A549 (cell line): Measurements from ENCODE around the gene ABCB6. TPM values are rescaled to one million over a fixed set of nuclear protein-coding genes. Genes with fewer than 3 reads are reported as not detected.

Experiments used
- ATAC-seq, 2 experiments: fragments of 200-7000 bp in 1 of 2; fragments of >200 bp in 1 of 2; cut with Nextera tagmentation in 1 of 2; cut with Tn5 transposase in 1 of 2; 3 replicates each; pipeline versions ENCODE4 v1.8.0 to v1.9.1; 2018 to 2020; ENCODE audit warnings: mild to moderate bottlenecking in 1 of 2, moderate library complexity in 1 of 2
- CTCF ChIA-PET: fragments of 300-600 bp; sonication (Branson Sonifier 250); formaldehyde crosslinking; extraction: SDS; loops from one replicate; lab custom pipeline; 2021; ENCODE audit warnings: antibody characterized with exemption, inconsistent platforms; lab: Yijun Ruan, JAX
- POLR2A ChIA-PET: fragments of 350-600 bp; formaldehyde crosslinking; extraction: SDS; loops from one replicate; lab custom pipeline; 2021; ENCODE audit warnings: antibody characterized with exemption, inconsistent platforms; lab: Yijun Ruan, JAX
- DNase-seq, 2 experiments: peaks; one replicate each; pipeline versions ENCODE4 v3.0.0 to v3.0.0-alpha.2; 2011 to 2016; ENCODE audit warnings: low read depth in 1 of 2, low spot score in 1 of 2
- FAIRE-seq: peaks from 2 replicates; lab custom pipeline; 2011; peaks lifted over from hg19 to GRCh38; lab: Jason Lieb, UNC
- H3K27ac ChIP-seq, 2 experiments: fragments of >200 bp; sonication (Bioruptor Twin); formaldehyde crosslinking; 3 replicates each; pipeline ENCODE4 v1.5.1; 2016 to 2017
- H3K4me1 ChIP-seq: fragments of >200 bp; sonication (Bioruptor Twin); formaldehyde crosslinking; 3 replicates; pipeline ENCODE4 v1.6.1; 2016
- H3K4me2 ChIP-seq: fragments of >200 bp; sonication (Bioruptor Twin); formaldehyde crosslinking; 3 replicates; pipeline ENCODE4 v1.6.1; 2016
- H3K4me3 ChIP-seq: fragments of >200 bp; sonication (Bioruptor Twin); formaldehyde crosslinking; 3 replicates; pipeline ENCODE4 v1.5.1; 2016
- H3K9me3 ChIP-seq: fragments of >200 bp; sonication (Bioruptor Twin); formaldehyde crosslinking; 3 replicates; pipeline ENCODE4 v1.6.1; 2016
- ATOH8 ChIP-seq: fragments of 250-450 bp; sonication (Bioruptor Pico); IDR thresholded peaks from 2 replicates; pipeline ENCODE4 v1.5.0; 2020; ENCODE audit warnings: low read depth, mild to moderate bottlenecking, moderate library complexity
- BCL3 ChIP-seq: fragments of >200 bp; sonication (Bioruptor Twin); formaldehyde crosslinking; IDR thresholded peaks from 3 replicates; pipeline ENCODE4 v1.6.1; 2016
- BHLHE40 ChIP-seq: IDR thresholded peaks from 2 replicates; pipeline ENCODE4 v1.6.1; 2012; ENCODE audit warnings: low read depth, low read length, inconsistent platforms
- E2F6 ChIP-seq: IDR thresholded peaks from 2 replicates; pipeline ENCODE4 v1.6.1; 2012; ENCODE audit warnings: low read depth, borderline replicate concordance
- EHF ChIP-seq: fragments of 250-450 bp; sonication (Bioruptor Pico); IDR thresholded peaks from 2 replicates; pipeline ENCODE4 v1.5.0; 2020; ENCODE audit warnings: mild to moderate bottlenecking
- ESRRA ChIP-seq: fragments of 150-350 bp; IDR thresholded peaks from 2 replicates; pipeline ENCODE4 v1.6.1; 2014; ENCODE audit warnings: mild to moderate bottlenecking, low read length, borderline replicate concordance
- FOSB ChIP-seq: fragments of 250-450 bp; sonication (Bioruptor Pico); IDR thresholded peaks from 2 replicates; pipeline ENCODE4 v1.5.0; 2020; ENCODE audit warnings: mild to moderate bottlenecking, moderate library complexity
- FOSL2 ChIP-seq, 2 experiments: fragments of 450-650 bp in 1 of 2; fragments of >200 bp in 1 of 2; sonication (Bioruptor Twin) in 1 of 2; formaldehyde crosslinking; IDR thresholded peaks; 2 replicates each; pipeline versions ENCODE4 v1.5.0 to v1.6.1; 2016 to 2020; ENCODE audit warnings: mild to moderate bottlenecking in 1 of 2, moderate library complexity in 1 of 2
- HDAC2 ChIP-seq: fragments of 200-600 bp; sonication (generic); IDR thresholded peaks from 2 replicates; pipeline ENCODE4 v1.6.1; 2016
- HOXB5 ChIP-seq: fragments of 250-450 bp; sonication (Bioruptor Pico); IDR thresholded peaks from 2 replicates; pipeline ENCODE4 v1.5.0; 2020; ENCODE audit warnings: mild to moderate bottlenecking, moderate library complexity
- JUN ChIP-seq, 2 experiments: fragments of >200 bp; sonication (Bioruptor Twin); formaldehyde crosslinking; IDR thresholded peaks; 2 replicates in 1 of 2; 3 replicates in 1 of 2; pipeline ENCODE4 v1.6.1; 2016 to 2017
- KDM1A ChIP-seq: fragments of 200-600 bp; sonication (generic); IDR thresholded peaks from 2 replicates; pipeline ENCODE4 v1.6.1; 2016; ENCODE audit warnings: low read depth, mild to moderate bottlenecking
- MAFK ChIP-seq: fragments of 450-650 bp; IDR thresholded peaks from 2 replicates; pipeline ENCODE4 v1.6.1; 2014; ENCODE audit not compliant: partially characterized antibody
- MAX ChIP-seq: IDR thresholded peaks from 2 replicates; pipeline ENCODE4 v1.6.1; 2012
- MAZ ChIP-seq: fragments of 150-350 bp; IDR thresholded peaks from 2 replicates; pipeline ENCODE4 v1.6.1; 2014; ENCODE audit warnings: antibody characterized with exemption, low read depth, low read length, borderline replicate concordance
- MYC ChIP-seq: IDR thresholded peaks from 2 replicates; pipeline ENCODE4 v1.6.1; 2012; ENCODE audit warnings: mild to moderate bottlenecking, inconsistent platforms, low read length, improper control_type of control experiment, borderline replicate concordance
- NR3C1 ChIP-seq: fragments of >200 bp; sonication (Bioruptor Twin); formaldehyde crosslinking; IDR thresholded peaks from 3 replicates; pipeline ENCODE4 v1.6.1; 2017
- PHF8 ChIP-seq: fragments of 200-600 bp; sonication (generic); IDR thresholded peaks from 2 replicates; pipeline ENCODE4 v1.6.1; 2016; ENCODE audit warnings: low read depth, mild to moderate bottlenecking, antibody characterized with exemption, moderate library complexity, borderline replicate concordance
- POLR2A ChIP-seq: IDR thresholded peaks from 2 replicates; pipeline ENCODE4 v1.6.1; 2012; ENCODE audit warnings: mild to moderate bottlenecking, low read length
- RARB ChIP-seq: fragments of 250-450 bp; sonication (Bioruptor Pico); IDR thresholded peaks from 2 replicates; pipeline ENCODE4 v1.8.0; 2021; ENCODE audit warnings: mild to moderate bottlenecking, moderate library complexity
- RCOR1 ChIP-seq: fragments of 150-350 bp; IDR thresholded peaks from 2 replicates; pipeline ENCODE4 v1.6.1; 2014; ENCODE audit warnings: antibody characterized with exemption, low read length, low read depth
- RFX5 ChIP-seq: fragments of 450-650 bp; IDR thresholded peaks from 2 replicates; pipeline ENCODE4 v1.7.1; 2014; ENCODE audit warnings: antibody characterized with exemption, mild to moderate bottlenecking, moderate library complexity
- SMC3 ChIP-seq: fragments of >200 bp; sonication (Bioruptor Twin); formaldehyde crosslinking; IDR thresholded peaks from 3 replicates; pipeline ENCODE4 v1.6.1; 2018; ENCODE audit warnings: inconsistent platforms
- SREBF2 ChIP-seq: fragments of 450-650 bp; IDR thresholded peaks from 2 replicates; pipeline ENCODE4 v1.6.1; 2014; ENCODE audit warnings: mild to moderate bottlenecking, moderate library complexity
- TFCP2L1 ChIP-seq: fragments of 250-450 bp; sonication (Bioruptor Pico); IDR thresholded peaks from 2 replicates; pipeline ENCODE4 v1.5.0; 2021; ENCODE audit warnings: mild to moderate bottlenecking
- USF2 ChIP-seq: fragments of 450-650 bp; IDR thresholded peaks from 2 replicates; pipeline ENCODE4 v1.6.1; 2014; ENCODE audit warnings: antibody characterized with exemption
- WGBS: methylation state at CpG from one replicate; pipeline ENCODE4 v1.1.6; 2017; ENCODE audit errors: missing lambda C conversion rate; 5-methylcytosine and 5-hydroxymethylcytosine counted together
- polyA plus RNA-seq, 4 experiments: library from polyadenylated mRNA; depleted of rRNA in 3 of 4; stranded (reverse); fragments of >200 nt; fragmentation: RNase III in 1 of 4; extraction: RNeasy Plus Mini Kit Qiagen cat#74134 plus additional on column Dnase treatment in 1 of 4; gene quantifications; 2 replicates in 3 of 4; 3 replicates in 1 of 4; pipeline ENCODE4 v1.2.3, GENCODE V29; 2011 to 2017
- TF ChIP-seq, protein P1 (sequence below): fragments of >200 bp; sonication (Bioruptor Twin); formaldehyde crosslinking; IDR thresholded peaks from 3 replicates; pipeline ENCODE4 v1.5.1; 2016

Gene ABCB6
- polyA plus RNA-seq, 2 of the 4 experiments (the other 2 are of a cell fraction) = 51.3 to 62.5 TPM

- CTCF ChIA-PET = interaction anchor here (2.4 to 10.6 kb wide), 2 partner anchors 118 to 120 kb away, joined by 7 to 177 read pairs; no protein-coding TSS in a partner anchor
- peak; percentile 21 to 24 for DNase-seq
- peaks cover 15% of the 10 kb centered on the region for H3K4me1 ChIP-seq
- peak overlapping the region; percentile 97 for H3K4me2 ChIP-seq
- TF ChIP-seq FOSL2 (IDR thresholded peaks at IDR 0.05) (no peak), FOSL2 (CRISPR knock-in tag; IDR thresholded peaks at IDR 0.05) (no peak), MAX (no peak), NR3C1 (no peak)
- H3K9me3 ChIP-seq = no peaks in the 10 kb centered on the region
- 13% methylated on average over 18 of the region's 45 CpGs for WGBS
- ATAC-seq = peak; percentile 2 to 31
- POLR2A ChIA-PET = no interaction called here
- FAIRE-seq = no peak
- H3K4me3 ChIP-seq = peak overlapping the region; percentile 84
- H3K27ac ChIP-seq = peak overlapping the region; percentile 83 to 96
Observed at GRCh38 chr2:219178377-219179175, 40.2 kb downstream of the ABCB6 start.

GRCh38 chr2:219177552-219178376 is 41.0 kb downstream of the ABCB6 start, which contains the start of gene RETREG2:
Gene RETREG2, plus strand, starts transcription at chr2:219178275. Its CDS starts 78 bp downstream, at chr2:219178353.
- no peak for FAIRE-seq
- peak; percentile 87 to 94 for DNase-seq
- POLR2A ChIA-PET = interaction anchor here (2.5 kb wide), 1 partner anchor 29 kb away, joined by 12 read pairs; the partner anchor contains the start of gene ZFAND2B
- Histone ChIP-seq H3K4me3 (peak within 1 kb of the TSS; percentile 84), H3K4me1 (peaks cover 15% of the 10 kb centered on the region), H3K4me2 (peak within 1 kb of the TSS; percentile 97), H3K9me3 (no peaks in the 10 kb centered on the region), H3K27ac (peak within 1 kb of the TSS; percentile 83 to 96)
- no peak for TF ChIP-seq E2F6
- TF ChIP-seq FOSL2 (IDR thresholded peaks at IDR 0.05) = peak; percentile 20; the same call in 1 of the 2 replicates
- TF ChIP-seq FOSL2 (CRISPR knock-in tag; IDR thresholded peaks at IDR 0.05) = peak; percentile 80
- TF ChIP-seq ESRRA = no peak
- peak; percentile 74 for TF ChIP-seq MAX
- TF ChIP-seq MYC = no peak
- no peak for TF ChIP-seq RFX5
- TF ChIP-seq MAFK = no peak
- TF ChIP-seq, protein P1, sequence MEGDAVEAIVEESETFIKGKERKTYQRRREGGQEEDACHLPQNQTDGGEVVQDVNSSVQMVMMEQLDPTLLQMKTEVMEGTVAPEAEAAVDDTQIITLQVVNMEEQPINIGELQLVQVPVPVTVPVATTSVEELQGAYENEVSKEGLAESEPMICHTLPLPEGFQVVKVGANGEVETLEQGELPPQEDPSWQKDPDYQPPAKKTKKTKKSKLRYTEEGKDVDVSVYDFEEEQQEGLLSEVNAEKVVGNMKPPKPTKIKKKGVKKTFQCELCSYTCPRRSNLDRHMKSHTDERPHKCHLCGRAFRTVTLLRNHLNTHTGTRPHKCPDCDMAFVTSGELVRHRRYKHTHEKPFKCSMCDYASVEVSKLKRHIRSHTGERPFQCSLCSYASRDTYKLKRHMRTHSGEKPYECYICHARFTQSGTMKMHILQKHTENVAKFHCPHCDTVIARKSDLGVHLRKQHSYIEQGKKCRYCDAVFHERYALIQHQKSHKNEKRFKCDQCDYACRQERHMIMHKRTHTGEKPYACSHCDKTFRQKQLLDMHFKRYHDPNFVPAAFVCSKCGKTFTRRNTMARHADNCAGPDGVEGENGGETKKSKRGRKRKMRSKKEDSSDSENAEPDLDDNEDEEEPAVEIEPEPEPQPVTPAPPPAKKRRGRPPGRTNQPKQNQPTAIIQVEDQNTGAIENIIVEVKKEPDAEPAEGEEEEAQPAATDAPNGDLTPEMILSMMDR = peak; percentile 54
- no peak for TF ChIP-seq FOSB (CRISPR knock-in tag)
- TF ChIP-seq SMC3 = 0 out of 3 replicates have a peak, but pooled peaks have one; percentile 12
- peak; percentile 99 for TF ChIP-seq USF2
- TF ChIP-seq EHF (CRISPR knock-in tag) = no peak
- TF ChIP-seq RARB (CRISPR knock-in tag) = no peak
- no peak for TF ChIP-seq RCOR1
- TF ChIP-seq JUN (IDR thresholded peaks at IDR 0.05) = peak; percentile 74 to 85
- TF ChIP-seq MAZ = peak; percentile 12; the same call in 1 of the 2 replicates
- TF ChIP-seq ATOH8 (CRISPR knock-in tag) = no peak
- no peak for TF ChIP-seq SREBF2
- TF ChIP-seq PHF8 = peak; percentile 53; the same call in 1 of the 2 replicates
- peak; percentile 69; the same call in 1 of the 2 replicates for TF ChIP-seq POLR2A
- peak; percentile 67; the same call in 1 of the 2 replicates for TF ChIP-seq TFCP2L1
- TF ChIP-seq HOXB5 (CRISPR knock-in tag) = peak; percentile 81
- no peak for TF ChIP-seq KDM1A
- TF ChIP-seq BCL3 = peak; percentile 77; the same call in 1 of the 3 replicates
- peak; percentile 74 for TF ChIP-seq BHLHE40
- no peak for TF ChIP-seq HDAC2
- CTCF ChIA-PET = interaction anchor here (0.6 to 10.6 kb wide), 5 partner anchors 12 to 120 kb away, joined by 3 to 177 read pairs (median 8); no protein-coding TSS in a partner anchor
- peak; percentile 83 to 88 for ATAC-seq
- 3% methylated on average over 16 of the region's 67 CpGs for WGBS
